ENCODE results near the gene GUCD1. TPM values are rescaled to one million over a fixed set of nuclear protein-coding genes. Genes with fewer than 3 reads are reported as not detected.

Gene GUCD1
- total and polyA plus RNA-seq, 2 of the 13 experiments (the other 11 are each of a cell fraction or from before 2014, with no cell fraction given): 128 to 245 TPM

DNA sequence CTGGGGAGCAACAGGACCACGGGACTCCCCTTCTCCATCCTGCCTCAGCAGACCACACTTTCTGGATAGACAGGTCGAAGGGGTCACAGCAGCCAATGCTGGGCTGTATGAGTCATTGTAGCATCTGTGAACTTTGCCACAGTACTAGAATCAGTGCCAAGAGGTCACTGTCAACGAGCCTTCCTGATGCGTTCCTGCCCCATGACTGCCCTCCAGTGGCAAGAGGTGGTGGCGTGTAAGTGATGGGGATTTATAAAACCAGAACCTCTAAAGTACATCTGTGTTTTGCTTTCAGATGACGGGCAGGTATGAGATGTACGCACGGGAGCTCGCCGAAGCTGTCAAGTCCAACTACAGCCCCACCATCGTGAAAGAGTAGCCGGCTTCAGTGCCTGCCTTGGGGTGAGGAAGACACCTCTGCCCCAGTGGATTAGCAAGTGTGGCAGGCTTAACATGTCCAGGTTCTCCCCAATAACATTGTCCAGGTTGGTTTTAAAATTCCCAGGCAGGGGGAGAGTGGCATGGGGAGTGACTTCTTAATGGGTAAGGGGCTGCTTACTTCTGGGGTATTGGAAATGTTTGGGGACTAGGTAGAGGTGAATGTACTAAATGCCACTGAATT, 29.4 kb downstream of the GUCD1 start (continued):
- TF ChIP-seq, protein P1, sequence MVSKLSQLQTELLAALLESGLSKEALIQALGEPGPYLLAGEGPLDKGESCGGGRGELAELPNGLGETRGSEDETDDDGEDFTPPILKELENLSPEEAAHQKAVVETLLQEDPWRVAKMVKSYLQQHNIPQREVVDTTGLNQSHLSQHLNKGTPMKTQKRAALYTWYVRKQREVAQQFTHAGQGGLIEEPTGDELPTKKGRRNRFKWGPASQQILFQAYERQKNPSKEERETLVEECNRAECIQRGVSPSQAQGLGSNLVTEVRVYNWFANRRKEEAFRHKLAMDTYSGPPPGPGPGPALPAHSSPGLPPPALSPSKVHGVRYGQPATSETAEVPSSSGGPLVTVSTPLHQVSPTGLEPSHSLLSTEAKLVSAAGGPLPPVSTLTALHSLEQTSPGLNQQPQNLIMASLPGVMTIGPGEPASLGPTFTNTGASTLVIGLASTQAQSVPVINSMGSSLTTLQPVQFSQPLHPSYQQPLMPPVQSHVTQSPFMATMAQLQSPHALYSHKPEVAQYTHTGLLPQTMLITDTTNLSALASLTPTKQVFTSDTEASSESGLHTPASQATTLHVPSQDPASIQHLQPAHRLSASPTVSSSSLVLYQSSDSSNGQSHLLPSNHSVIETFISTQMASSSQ (IDR thresholded peaks at IDR 0.05; ENCODE audit: low read depth): no peak
- TF ChIP-seq, protein P1 (CRISPR knock-in tag; IDR thresholded peaks at IDR 0.05; ENCODE audit: borderline replicate concordance): no peak; the same call in 1 of the 2 replicates
- peak; percentile 98 for TF ChIP-seq GFI1 (CRISPR knock-in tag; IDR thresholded peaks at IDR 0.05; ENCODE audit: borderline replicate concordance)
- TF ChIP-seq ZSCAN20 (CRISPR knock-in tag; IDR thresholded peaks at IDR 0.05; ENCODE audit: borderline replicate concordance): no peak
- TF ChIP-seq, protein P2, sequence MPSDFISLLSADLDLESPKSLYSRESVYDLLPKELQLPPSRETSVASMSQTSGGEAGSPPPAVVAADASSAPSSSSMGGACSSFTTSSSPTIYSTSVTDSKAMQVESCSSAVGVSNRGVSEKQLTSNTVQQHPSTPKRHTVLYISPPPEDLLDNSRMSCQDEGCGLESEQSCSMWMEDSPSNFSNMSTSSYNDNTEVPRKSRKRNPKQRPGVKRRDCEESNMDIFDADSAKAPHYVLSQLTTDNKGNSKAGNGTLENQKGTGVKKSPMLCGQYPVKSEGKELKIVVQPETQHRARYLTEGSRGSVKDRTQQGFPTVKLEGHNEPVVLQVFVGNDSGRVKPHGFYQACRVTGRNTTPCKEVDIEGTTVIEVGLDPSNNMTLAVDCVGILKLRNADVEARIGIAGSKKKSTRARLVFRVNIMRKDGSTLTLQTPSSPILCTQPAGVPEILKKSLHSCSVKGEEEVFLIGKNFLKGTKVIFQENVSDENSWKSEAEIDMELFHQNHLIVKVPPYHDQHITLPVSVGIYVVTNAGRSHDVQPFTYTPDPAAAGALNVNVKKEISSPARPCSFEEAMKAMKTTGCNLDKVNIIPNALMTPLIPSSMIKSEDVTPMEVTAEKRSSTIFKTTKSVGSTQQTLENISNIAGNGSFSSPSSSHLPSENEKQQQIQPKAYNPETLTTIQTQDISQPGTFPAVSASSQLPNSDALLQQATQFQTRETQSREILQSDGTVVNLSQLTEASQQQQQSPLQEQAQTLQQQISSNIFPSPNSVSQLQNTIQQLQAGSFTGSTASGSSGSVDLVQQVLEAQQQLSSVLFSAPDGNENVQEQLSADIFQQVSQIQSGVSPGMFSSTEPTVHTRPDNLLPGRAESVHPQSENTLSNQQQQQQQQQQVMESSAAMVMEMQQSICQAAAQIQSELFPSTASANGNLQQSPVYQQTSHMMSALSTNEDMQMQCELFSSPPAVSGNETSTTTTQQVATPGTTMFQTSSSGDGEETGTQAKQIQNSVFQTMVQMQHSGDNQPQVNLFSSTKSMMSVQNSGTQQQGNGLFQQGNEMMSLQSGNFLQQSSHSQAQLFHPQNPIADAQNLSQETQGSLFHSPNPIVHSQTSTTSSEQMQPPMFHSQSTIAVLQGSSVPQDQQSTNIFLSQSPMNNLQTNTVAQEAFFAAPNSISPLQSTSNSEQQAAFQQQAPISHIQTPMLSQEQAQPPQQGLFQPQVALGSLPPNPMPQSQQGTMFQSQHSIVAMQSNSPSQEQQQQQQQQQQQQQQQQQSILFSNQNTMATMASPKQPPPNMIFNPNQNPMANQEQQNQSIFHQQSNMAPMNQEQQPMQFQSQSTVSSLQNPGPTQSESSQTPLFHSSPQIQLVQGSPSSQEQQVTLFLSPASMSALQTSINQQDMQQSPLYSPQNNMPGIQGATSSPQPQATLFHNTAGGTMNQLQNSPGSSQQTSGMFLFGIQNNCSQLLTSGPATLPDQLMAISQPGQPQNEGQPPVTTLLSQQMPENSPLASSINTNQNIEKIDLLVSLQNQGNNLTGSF (CRISPR knock-in tag; IDR thresholded peaks at IDR 0.05): no peak
- TF ChIP-seq, protein P3, sequence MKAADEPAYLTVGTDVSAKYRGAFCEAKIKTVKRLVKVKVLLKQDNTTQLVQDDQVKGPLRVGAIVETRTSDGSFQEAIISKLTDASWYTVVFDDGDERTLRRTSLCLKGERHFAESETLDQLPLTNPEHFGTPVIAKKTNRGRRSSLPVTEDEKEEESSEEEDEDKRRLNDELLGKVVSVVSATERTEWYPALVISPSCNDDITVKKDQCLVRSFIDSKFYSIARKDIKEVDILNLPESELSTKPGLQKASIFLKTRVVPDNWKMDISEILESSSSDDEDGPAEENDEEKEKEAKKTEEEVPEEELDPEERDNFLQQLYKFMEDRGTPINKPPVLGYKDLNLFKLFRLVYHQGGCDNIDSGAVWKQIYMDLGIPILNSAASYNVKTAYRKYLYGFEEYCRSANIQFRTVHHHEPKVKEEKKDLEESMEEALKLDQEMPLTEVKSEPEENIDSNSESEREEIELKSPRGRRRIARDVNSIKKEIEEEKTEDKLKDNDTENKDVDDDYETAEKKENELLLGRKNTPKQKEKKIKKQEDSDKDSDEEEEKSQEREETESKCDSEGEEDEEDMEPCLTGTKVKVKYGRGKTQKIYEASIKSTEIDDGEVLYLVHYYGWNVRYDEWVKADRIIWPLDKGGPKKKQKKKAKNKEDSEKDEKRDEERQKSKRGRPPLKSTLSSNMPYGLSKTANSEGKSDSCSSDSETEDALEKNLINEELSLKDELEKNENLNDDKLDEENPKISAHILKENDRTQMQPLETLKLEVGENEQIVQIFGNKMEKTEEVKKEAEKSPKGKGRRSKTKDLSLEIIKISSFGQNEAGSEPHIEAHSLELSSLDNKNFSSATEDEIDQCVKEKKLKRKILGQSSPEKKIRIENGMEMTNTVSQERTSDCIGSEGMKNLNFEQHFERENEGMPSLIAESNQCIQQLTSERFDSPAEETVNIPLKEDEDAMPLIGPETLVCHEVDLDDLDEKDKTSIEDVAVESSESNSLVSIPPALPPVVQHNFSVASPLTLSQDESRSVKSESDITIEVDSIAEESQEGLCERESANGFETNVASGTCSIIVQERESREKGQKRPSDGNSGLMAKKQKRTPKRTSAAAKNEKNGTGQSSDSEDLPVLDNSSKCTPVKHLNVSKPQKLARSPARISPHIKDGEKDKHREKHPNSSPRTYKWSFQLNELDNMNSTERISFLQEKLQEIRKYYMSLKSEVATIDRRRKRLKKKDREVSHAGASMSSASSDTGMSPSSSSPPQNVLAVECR (CRISPR knock-in tag; IDR thresholded peaks at IDR 0.05; ENCODE audit: borderline replicate concordance): peak; percentile 61; the same call in 1 of the 2 replicates
- no peak for TF ChIP-seq ZNF75D (CRISPR knock-in tag; IDR thresholded peaks at IDR 0.05; ENCODE audit: borderline replicate concordance)
- TF ChIP-seq ZNF572 (CRISPR knock-in tag; IDR thresholded peaks at IDR 0.05): peak; percentile 41; the same call in 1 of the 2 replicates
- no peak for TF ChIP-seq U2AF1 (optimal IDR thresholded peaks at IDR 0.05; ENCODE audit: low read depth, low read length)
- TF ChIP-seq ZFYVE20 (CRISPR knock-in tag; IDR thresholded peaks at IDR 0.05; ENCODE audit: borderline replicate concordance, low read depth): no peak
- TF ChIP-seq ZNF792 (CRISPR knock-in tag; IDR thresholded peaks at IDR 0.05): peak; percentile 36; the same call in 1 of the 2 replicates
- TF ChIP-seq ZNF563 (CRISPR knock-in tag; IDR thresholded peaks at IDR 0.05): peak; percentile 19; the same call in 1 of the 2 replicates
- TF ChIP-seq NKX3-1 (CRISPR knock-in tag; IDR thresholded peaks at IDR 0.05): no peak
- TF ChIP-seq TCF7 (IDR thresholded peaks at IDR 0.05; ENCODE audit: low read depth): no peak
- TF ChIP-seq KDM2A (CRISPR knock-in tag; IDR thresholded peaks at IDR 0.05; ENCODE audit: borderline replicate concordance, low read depth): peak; percentile 73
